Fibroblast of lung (primary cell): ENCODE data around the gene P2RY6.

Source experiments
- CTCF ChIP-seq, 2 donors: IDR thresholded peaks in 1 of 2; conservative IDR thresholded peaks in 1 of 2; 1 replicate in 1 of 2; 2 replicates in 1 of 2; pipeline ENCODE4 v1.5.1; 2011 to 2012; ENCODE audit warnings: low read length in 2 of 2, control low read depth in 1 of 2, inconsistent platforms in 1 of 2, low read depth in 1 of 2, mild to moderate bottlenecking in 1 of 2
- EZH2 ChIP-seq: IDR thresholded peaks from 2 replicates; pipeline ENCODE4 v1.5.1; 2012; ENCODE audit warnings: low read length, control low read depth, mild to moderate bottlenecking; ENCODE audit errors: missing control alignments

- TF ChIP-seq CTCF (conservative IDR thresholded peaks at IDR 0.05 in 1 of 2, IDR thresholded peaks at IDR 0.05 in 1 of 2; ENCODE audit: low read depth in 1 of 2, low read length in 2 of 2) (no peak), EZH2 (no peak)
Observed at GRCh38 chr11:73318501-73319011, 46.4 kb downstream of the P2RY6 start.
